H1 (cell line): ENCODE results near the gene RTKN2. TPM values are rescaled to one million over a fixed set of nuclear protein-coding genes. Genes with fewer than 3 reads are reported as not detected.

Experiments used
- CEBPB ChIP-seq: IDR thresholded peaks from 2 replicates; pipeline ENCODE4 v1.6.1; 2012; ENCODE audit warnings: low read depth, low read length
- JUND ChIP-seq: IDR thresholded peaks from 2 replicates; pipeline ENCODE4 v1.6.1; 2011; ENCODE audit warnings: mild to moderate bottlenecking, improper control_type of control experiment, low read length
- PHF8 ChIP-seq: fragments of 200-600 bp; sonication (generic); conservative IDR thresholded peaks from 2 replicates; pipeline ENCODE4 v1.7.1; 2012; ENCODE audit warnings: low read depth, mild to moderate bottlenecking, inconsistent platforms, low read length, moderate library complexity
- POLR2A ChIP-seq, 2 experiments: IDR thresholded peaks; 1 replicate in 1 of 2; 2 replicates in 1 of 2; pipeline ENCODE4 v1.6.1; 2011; ENCODE audit warnings: low read depth in 2 of 2, low read length in 2 of 2, mild to moderate bottlenecking in 2 of 2; ENCODE audit errors: control extremely low read depth in 1 of 2
- TBP ChIP-seq: IDR thresholded peaks from 2 replicates; pipeline ENCODE4 v1.6.1; 2011; ENCODE audit warnings: low read depth, low read length, improper control_type of control experiment
- polyA plus RNA-seq, 7 experiments: library from polyadenylated mRNA; depleted of rRNA in 3 of 7; stranded (reverse) in 5 of 7; unstranded in 2 of 7; fragments of >200 nt in 5 of 7; fragments of 200-250 nt in 2 of 7; gene quantifications; 1 replicate in 5 of 7; 2 replicates in 1 of 7; 4 replicates in 1 of 7; pipeline versions ENCODE4 v1.2.1 to v1.2.3, GENCODE V29; 2011 to 2013; ENCODE audit warnings: missing spikeins in 2 of 7, mixed read lengths in 2 of 7
- total RNA-seq: library from RNA; stranded (reverse); fragmentation: NEBNext Ultra II Directional; extraction: Animal tissue kit (Norgen Biotek cat#: 25700); gene quantifications from 2 replicates; pipeline ENCODE4 v1.2.1, GENCODE V29; 2021

RTKN2 gene
- total and polyA plus RNA-seq, 2 of the 8 experiments (the other 6 are each of a cell fraction or from before 2014, with no cell fraction given) = 5.1 to 24.6 TPM

DNA sequence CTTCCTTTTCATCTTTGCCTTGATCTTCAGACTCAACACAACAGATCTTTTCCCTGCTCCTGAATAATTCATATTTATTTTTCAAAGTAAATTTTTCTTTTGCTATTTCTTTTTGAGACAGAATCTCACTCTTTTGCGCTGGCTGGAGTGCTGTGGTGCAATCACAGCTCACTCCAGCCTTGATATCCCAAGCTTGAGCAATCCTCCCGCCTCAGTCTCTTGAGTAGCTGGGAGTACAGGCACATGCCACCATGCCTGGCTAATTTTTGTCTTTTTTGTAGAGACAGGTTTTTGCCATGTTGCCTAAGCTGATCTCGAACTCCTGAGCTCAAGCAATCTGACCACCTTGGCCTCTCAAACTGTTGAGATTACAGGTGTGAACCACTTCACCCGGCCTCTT lies 9.2 kb downstream of the RTKN2 start (continued):
- TF ChIP-seq TBP = no peak
- TF ChIP-seq CEBPB = no peak
- no peak for TF ChIP-seq PHF8
- no peak for TF ChIP-seq POLR2A (IDR thresholded peaks at IDR 0.05; ENCODE audit: control extremely low read depth in 1 of 2, low read depth in 2 of 2, low read length in 2 of 2)
- TF ChIP-seq JUND = no peak
